ENCODE data around the gene SERPINA12. TPM values are rescaled to one million over a fixed set of nuclear protein-coding genes. Genes with fewer than 3 reads are reported as not detected.

SERPINA12 gene
- total RNA-seq, 1 donor, result not detected

- no peak for DNase-seq (ENCODE audit: low read depth)
- TF ChIP-seq CTCF (IDR thresholded peaks at IDR 0.05; ENCODE audit: insufficient read depth, low read length), result no peak
- H3K4me3 ChIP-seq (ENCODE audit: low read depth, low read length), result no peak overlapping the region
Observed at GRCh38 chr14:94494085-94494484, 15.2 kb downstream of the SERPINA12 start.

- no peak for DNase-seq (ENCODE audit: low read depth)
Observed at GRCh38 chr14:94491511-94491910, 17.8 kb downstream of the SERPINA12 start.

GRCh38 chr14:94489336-94489735, 19.9 kb downstream of the SERPINA12 start:
- H3K4me3 ChIP-seq (ENCODE audit: low read depth, low read length), result no peak overlapping the region
- TF ChIP-seq CTCF (IDR thresholded peaks at IDR 0.05; ENCODE audit: insufficient read depth, low read length), result no peak
- DNase-seq (ENCODE audit: low read depth), result no peak

More at GRCh38 chr14:94491511-94491910, 17.8 kb downstream of the SERPINA12 start:
- no peak for TF ChIP-seq CTCF (IDR thresholded peaks at IDR 0.05; ENCODE audit: insufficient read depth, low read length)
- no peak overlapping the region for H3K4me3 ChIP-seq (ENCODE audit: low read depth, low read length)

- no peak overlapping the region for H3K4me3 ChIP-seq (ENCODE audit: low read depth, low read length)
- no peak for TF ChIP-seq CTCF (IDR thresholded peaks at IDR 0.05; ENCODE audit: insufficient read depth, low read length)
- DNase-seq (ENCODE audit: low read depth), result no peak
Observed at GRCh38 chr14:94486883-94487282, 22.4 kb downstream of the SERPINA12 start.

- TF ChIP-seq CTCF (IDR thresholded peaks at IDR 0.05; ENCODE audit: insufficient read depth, low read length), result peak; percentile 100
- DNase-seq (ENCODE audit: low read depth), result peak; percentile 54
- peak overlapping the region; percentile 35 for H3K4me3 ChIP-seq (ENCODE audit: low read depth, low read length)
Observed at GRCh38 chr14:94485944-94486841, 23.1 kb downstream of the SERPINA12 start.

GRCh38 chr14:94484481-94484880, 24.8 kb downstream of the SERPINA12 start:
- H3K4me3 ChIP-seq (ENCODE audit: low read depth, low read length), result no peak overlapping the region
- TF ChIP-seq CTCF (IDR thresholded peaks at IDR 0.05; ENCODE audit: insufficient read depth, low read length), result no peak
- no peak for DNase-seq (ENCODE audit: low read depth)
